OCI-LY7 (cell line): Measurements from ENCODE around the gene TBX6.

Source experiments
- EZH2phosphoT487 ChIP-seq: fragments of 200-600 bp; sonication (generic); IDR thresholded peaks from 2 replicates; pipeline ENCODE4 v1.6.1; 2018; ENCODE audit warnings: low read depth, borderline replicate concordance, mild to moderate bottlenecking, mixed run types, antibody characterized with exemption, low read length, moderate library complexity, mixed read lengths
- TF ChIP-seq, protein P1 (sequence below): fragments of 200-600 bp; sonication (generic); conservative IDR thresholded peaks from 2 replicates; pipeline ENCODE4 v1.5.1; 2014; ENCODE audit warnings: mild to moderate bottlenecking, antibody characterized with exemption, low read length, moderate library complexity, mixed read lengths

DNA sequence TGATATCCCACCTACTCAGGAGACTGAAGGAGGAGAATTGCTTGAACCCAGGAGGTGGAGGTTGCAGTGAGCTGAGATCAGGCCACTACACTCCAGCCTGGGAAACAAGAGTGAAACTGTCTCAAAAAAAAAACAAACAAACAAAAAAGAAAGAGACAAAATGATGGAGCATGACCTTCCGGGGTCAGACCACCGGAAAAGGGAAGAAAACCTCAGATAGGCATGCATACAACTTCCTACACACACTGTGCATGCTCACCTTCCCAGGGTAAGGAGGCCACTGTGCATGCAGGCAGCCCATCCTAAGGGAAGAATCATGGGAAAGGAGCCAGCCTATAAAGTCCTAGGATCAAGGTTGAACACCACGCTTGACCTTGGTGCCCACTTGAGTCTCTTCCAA is 40.9 kb upstream of the TBX6 start:
- TF ChIP-seq, protein P1, sequence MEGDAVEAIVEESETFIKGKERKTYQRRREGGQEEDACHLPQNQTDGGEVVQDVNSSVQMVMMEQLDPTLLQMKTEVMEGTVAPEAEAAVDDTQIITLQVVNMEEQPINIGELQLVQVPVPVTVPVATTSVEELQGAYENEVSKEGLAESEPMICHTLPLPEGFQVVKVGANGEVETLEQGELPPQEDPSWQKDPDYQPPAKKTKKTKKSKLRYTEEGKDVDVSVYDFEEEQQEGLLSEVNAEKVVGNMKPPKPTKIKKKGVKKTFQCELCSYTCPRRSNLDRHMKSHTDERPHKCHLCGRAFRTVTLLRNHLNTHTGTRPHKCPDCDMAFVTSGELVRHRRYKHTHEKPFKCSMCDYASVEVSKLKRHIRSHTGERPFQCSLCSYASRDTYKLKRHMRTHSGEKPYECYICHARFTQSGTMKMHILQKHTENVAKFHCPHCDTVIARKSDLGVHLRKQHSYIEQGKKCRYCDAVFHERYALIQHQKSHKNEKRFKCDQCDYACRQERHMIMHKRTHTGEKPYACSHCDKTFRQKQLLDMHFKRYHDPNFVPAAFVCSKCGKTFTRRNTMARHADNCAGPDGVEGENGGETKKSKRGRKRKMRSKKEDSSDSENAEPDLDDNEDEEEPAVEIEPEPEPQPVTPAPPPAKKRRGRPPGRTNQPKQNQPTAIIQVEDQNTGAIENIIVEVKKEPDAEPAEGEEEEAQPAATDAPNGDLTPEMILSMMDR: no peak
- TF ChIP-seq EZH2phosphoT487: no peak
